ENCODE results near the gene ST7. TPM values are rescaled to one million over a fixed set of nuclear protein-coding genes. Genes with fewer than 3 reads are reported as not detected.

Gene ST7
- total and polyA plus RNA-seq, 7 donors: 5.3 to 37.7 (median 19.0) TPM

DNA sequence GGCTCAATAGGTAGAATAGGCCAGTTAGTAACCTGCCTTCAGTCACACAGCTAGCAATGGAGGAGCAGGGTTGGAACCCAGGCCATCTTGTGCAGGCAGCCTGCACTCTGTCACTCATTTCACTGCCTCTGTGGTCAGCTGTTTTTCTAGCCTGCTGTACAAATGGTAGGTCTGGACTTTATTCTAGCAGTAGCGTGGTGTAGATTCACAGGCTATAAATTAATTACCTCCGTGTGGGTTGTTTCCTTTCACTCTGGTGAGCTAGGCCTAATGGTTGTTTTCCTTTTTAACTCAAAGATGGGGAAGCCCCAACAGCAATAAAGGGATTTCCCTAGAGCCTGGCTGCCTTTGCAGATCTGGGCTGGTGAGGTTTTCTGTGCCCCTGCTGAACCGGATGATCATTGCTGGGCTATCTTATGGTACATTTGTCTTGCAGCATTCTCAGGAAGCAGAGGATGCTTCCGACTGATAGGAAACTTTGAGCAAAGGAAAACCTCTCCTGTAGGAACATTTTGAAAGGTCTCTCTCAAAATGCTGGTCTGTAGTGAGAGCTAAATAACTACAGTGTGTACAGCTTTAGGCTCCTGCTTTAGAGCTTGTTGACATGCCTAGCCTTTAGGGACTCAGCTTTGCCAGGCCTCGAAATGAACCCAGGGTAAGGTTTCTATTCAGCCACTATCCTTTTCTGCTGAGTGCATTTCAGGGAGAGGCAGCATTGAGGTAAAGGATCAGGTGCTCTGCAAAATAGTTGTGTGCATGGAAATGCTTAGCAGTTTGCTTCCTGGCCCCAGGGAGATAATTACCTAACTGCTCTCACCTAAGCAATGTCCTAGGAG is 157.4 kb downstream of the ST7 start:
- Histone ChIP-seq H3K4me3 (no peak overlapping the region), H3K9me3 (no peaks in the 10 kb centered on the region), H3K27ac (peak overlapping the region in 1 of 4 donors; percentile 28), H3K36me3 (no peaks in the 10 kb centered on the region), H3K27me3 (no peaks in the 10 kb centered on the region), H3K4me1 (peaks cover 0 to 13% (median 8%) of the 10 kb centered on the region in 4 donors)
- intact Hi-C loops (cut with DNase I): no loop called here
- no peak for TF ChIP-seq EP300 (IDR thresholded peaks at IDR 0.05)
- no peak for TF ChIP-seq CTCF (IDR thresholded peaks at IDR 0.05)
- TF ChIP-seq POLR2AphosphoS5 (IDR thresholded peaks at IDR 0.05): no peak
- 26 to 27% methylated on average over 5 of the region's 5 CpGs for WGBS, 2 donors
- no peak for DNase-seq

GRCh38 chr7:117111535-117111934 is 158.2 kb downstream of the ST7 start:
- WGBS, 2 donors: 93 to 99% methylated on average over 1 of the region's 1 CpG
- Histone ChIP-seq H3K9me3 (no peaks in the 10 kb centered on the region), H3K27me3 (no peaks in the 10 kb centered on the region), H3K4me1 (peaks cover 0 to 13% (median 10%) of the 10 kb centered on the region in 4 donors), H3K27ac (no peak overlapping the region), H3K36me3 (no peaks in the 10 kb centered on the region), H3K4me3 (no peak overlapping the region)
- DNase-seq: no peak
- TF ChIP-seq POLR2A (IDR thresholded peaks at IDR 0.05) (no peak), EP300 (IDR thresholded peaks at IDR 0.05) (no peak), POLR2AphosphoS5 (IDR thresholded peaks at IDR 0.05) (no peak), CTCF (IDR thresholded peaks at IDR 0.05) (no peak)
- intact Hi-C loops (cut with DNase I): no loop called here

DNA sequence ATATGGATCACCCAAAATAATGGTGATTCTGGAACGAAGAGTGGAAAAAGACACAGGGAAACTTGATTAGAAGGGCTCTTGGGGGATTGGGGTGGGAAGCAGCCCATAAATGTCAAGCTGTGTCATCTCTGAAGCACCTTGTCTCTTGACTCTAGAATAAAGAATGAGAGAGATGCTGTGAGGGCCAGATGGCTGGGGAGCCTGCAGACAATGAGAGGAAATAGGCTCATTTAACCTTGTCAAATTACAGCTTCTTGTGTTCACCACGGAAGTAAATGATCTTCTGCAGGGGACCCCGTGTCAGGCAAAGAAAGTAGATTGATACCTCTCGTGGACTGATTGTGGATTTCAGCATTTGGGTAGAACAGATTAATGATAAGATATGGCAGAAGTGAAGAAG is 159.3 kb downstream of the ST7 start:
- Histone ChIP-seq H3K27ac (no peak overlapping the region), H3K4me3 (no peak overlapping the region), H3K9me3 (no peaks in the 10 kb centered on the region), H3K36me3 (no peaks in the 10 kb centered on the region), H3K27me3 (no peaks in the 10 kb centered on the region), H3K4me1 (peaks cover 0 to 13% (median 10%) of the 10 kb centered on the region in 4 donors)
- intact Hi-C loops (cut with DNase I): no loop called here
- DNase-seq: no peak
- 92 to 95% methylated on average over 4 of the region's 4 CpGs for WGBS, 2 donors
- TF ChIP-seq EP300 (IDR thresholded peaks at IDR 0.05): no peak
- no peak for TF ChIP-seq CTCF (IDR thresholded peaks at IDR 0.05)
- TF ChIP-seq POLR2AphosphoS5 (IDR thresholded peaks at IDR 0.05): no peak
- no peak for TF ChIP-seq POLR2A (IDR thresholded peaks at IDR 0.05)

DNA sequence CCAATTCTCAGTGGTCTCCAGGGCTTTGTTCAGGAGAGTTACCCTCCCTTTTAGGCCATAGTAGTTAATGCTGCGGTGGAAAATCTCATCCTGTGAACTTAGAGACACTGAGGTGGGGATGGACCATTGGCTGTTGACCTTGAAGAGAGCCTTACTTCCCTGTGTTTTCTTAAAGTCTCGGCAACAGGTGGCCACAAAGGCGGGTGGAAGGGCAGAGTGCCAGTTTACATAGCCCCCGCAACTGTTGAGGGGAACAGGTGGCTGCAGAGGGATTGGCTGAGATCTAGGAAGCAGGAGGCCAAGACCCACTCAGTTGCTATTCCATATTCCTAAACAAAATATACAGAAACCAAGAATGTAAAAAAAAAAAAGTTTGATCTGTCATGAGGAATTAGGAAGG is 160.6 kb downstream of the ST7 start:
- no peaks in the 10 kb centered on the region for H3K36me3 ChIP-seq
- no peak overlapping the region for H3K4me3 ChIP-seq
- no peaks in the 10 kb centered on the region for H3K27me3 ChIP-seq
- H3K9me3 ChIP-seq: no peaks in the 10 kb centered on the region
- H3K27ac ChIP-seq: no peak overlapping the region
- 77 to 85% methylated on average over 4 of the region's 4 CpGs for WGBS, 2 donors
- DNase-seq: no peak
- intact Hi-C loops (cut with DNase I): no loop called here
- TF ChIP-seq POLR2AphosphoS5 (IDR thresholded peaks at IDR 0.05) (no peak), EP300 (IDR thresholded peaks at IDR 0.05) (no peak)
- H3K4me1 ChIP-seq: peaks cover 0 to 13% (median 10%) of the 10 kb centered on the region in 4 donors

DNA sequence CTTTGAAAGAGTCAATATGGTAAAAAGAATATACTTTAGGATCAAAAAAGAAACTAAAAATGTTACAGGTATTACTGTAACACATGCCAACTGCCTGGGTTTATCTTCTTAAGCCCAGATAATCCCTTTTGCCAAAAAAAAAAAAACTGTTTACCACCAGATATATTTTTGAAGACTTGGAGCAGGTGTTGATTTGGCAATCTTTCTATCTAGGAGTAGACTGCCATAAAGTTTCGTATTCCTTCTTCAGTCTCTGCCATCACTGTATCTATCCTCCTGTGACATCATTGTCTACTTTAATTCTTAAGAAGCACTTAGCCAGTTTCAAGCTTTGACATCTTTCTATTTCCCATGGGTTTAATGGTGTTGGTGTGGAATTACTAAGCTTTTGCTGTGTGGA is 161.0 kb downstream of the ST7 start:
- Histone ChIP-seq H3K27ac (no peak overlapping the region), H3K4me1 (peaks cover 0 to 16% (median 10%) of the 10 kb centered on the region in 4 donors), H3K27me3 (no peaks in the 10 kb centered on the region), H3K9me3 (no peaks in the 10 kb centered on the region), H3K36me3 (no peaks in the 10 kb centered on the region), H3K4me3 (no peak overlapping the region)
- intact Hi-C loops (cut with DNase I): no loop called here
- WGBS, 2 donors: 48 to 78% methylated on average over 1 of the region's 1 CpG
- no peak for DNase-seq
- no peak for TF ChIP-seq EP300 (IDR thresholded peaks at IDR 0.05)
- no peak for TF ChIP-seq POLR2AphosphoS5 (IDR thresholded peaks at IDR 0.05)
- no peak for TF ChIP-seq POLR2A (IDR thresholded peaks at IDR 0.05)
- no peak for TF ChIP-seq CTCF (IDR thresholded peaks at IDR 0.05)

Data from sigmoid colon (tissue), 7 donors.